ENCODE results near the gene EVA1A. TPM values are rescaled to one million over a fixed set of nuclear protein-coding genes. Genes with fewer than 3 reads are reported as not detected.
A peak's percentile ranks its signal among the peaks of the same experiment; 100 is the strongest.

EVA1A gene
- total RNA-seq: not detected in 2 replicates

- peak within 1 kb of the TSS; percentile 82 for H3K4me3 Mint-ChIP-seq
- H3K27ac Mint-ChIP-seq: no peak within 1 kb of the TSS
- peaks cover 29% of the 10 kb centered on the region for H3K4me1 Mint-ChIP-seq (ENCODE audit: low read depth)
- H3K27me3 Mint-ChIP-seq (ENCODE audit: insufficient read depth): peaks cover 39% of the 10 kb centered on the region
- no peaks in the 10 kb centered on the region for H3K9me3 Mint-ChIP-seq
- DNase-seq (ENCODE audit: low spot score): no peak
- peaks cover 3% of the 10 kb centered on the region for H3K36me3 Mint-ChIP-seq (ENCODE audit: low read depth)
- intact Hi-C loops (cut with micrococcal nuclease): no loop called here
Measured at GRCh38 chr2:75560768-75561565, at the start of gene EVA1A. EVA1A (minus strand) TSS chr2:75560939; CDS start chr2:75518140, 42,799 bp downstream.

GRCh38 chr2:75609937-75610508 is 49.3 kb upstream of the EVA1A start:
- peaks cover 14% of the 10 kb centered on the region for H3K27me3 Mint-ChIP-seq (ENCODE audit: insufficient read depth)
- H3K36me3 Mint-ChIP-seq (ENCODE audit: low read depth): no peaks in the 10 kb centered on the region
- no peak overlapping the region for H3K27ac Mint-ChIP-seq
- no peak overlapping the region for H3K4me3 Mint-ChIP-seq
- no peaks in the 10 kb centered on the region for H3K4me1 Mint-ChIP-seq (ENCODE audit: low read depth)
- intact Hi-C loops (cut with micrococcal nuclease): loop anchor here (1.0 to 5.0 kb wide), 2 partner anchors 146 to 543 kb away; no protein-coding TSS in a partner anchor
- DNase-seq (ENCODE audit: low spot score): no peak
- no peaks in the 10 kb centered on the region for H3K9me3 Mint-ChIP-seq

- no peaks in the 10 kb centered on the region for H3K36me3 Mint-ChIP-seq (ENCODE audit: low read depth)
- H3K9me3 Mint-ChIP-seq: no peaks in the 10 kb centered on the region
- no peaks in the 10 kb centered on the region for H3K4me1 Mint-ChIP-seq (ENCODE audit: low read depth)
- H3K4me3 Mint-ChIP-seq: no peak overlapping the region
- no peak for DNase-seq (ENCODE audit: low spot score)
- H3K27ac Mint-ChIP-seq: no peak overlapping the region
- peaks cover 14% of the 10 kb centered on the region for H3K27me3 Mint-ChIP-seq (ENCODE audit: insufficient read depth)
- intact Hi-C loops (cut with micrococcal nuclease): loop anchor here (1.0 to 5.0 kb wide), 2 partner anchors 145 to 542 kb away; no protein-coding TSS in a partner anchor
Measured at GRCh38 chr2:75609334-75609689, 48.6 kb upstream of the EVA1A start.

- Mint-ChIP-seq H3K4me1 (ENCODE audit: low read depth) (no peaks in the 10 kb centered on the region), H3K36me3 (ENCODE audit: low read depth) (no peaks in the 10 kb centered on the region), H3K9me3 (no peaks in the 10 kb centered on the region), H3K27me3 (ENCODE audit: insufficient read depth) (peaks cover 14% of the 10 kb centered on the region), H3K4me3 (no peak overlapping the region), H3K27ac (no peak overlapping the region)
- intact Hi-C loops (cut with micrococcal nuclease): loop anchor here (1.0 to 5.0 kb wide), 3 partner anchors 145 to 691 kb away; no protein-coding TSS in a partner anchor
- DNase-seq (ENCODE audit: low spot score): peak; percentile 27
Measured at GRCh38 chr2:75608684-75609333, 48.1 kb upstream of the EVA1A start.

GRCh38 chr2:75607988-75608683 is 47.4 kb upstream of the EVA1A start:
- peaks cover 14% of the 10 kb centered on the region for H3K27me3 Mint-ChIP-seq (ENCODE audit: insufficient read depth)

GRCh38 chr2:75607400-75607798 is 46.7 kb upstream of the EVA1A start:
- intact Hi-C loops (cut with micrococcal nuclease): loop anchor here (5.0 kb wide), 1 partner anchor 540 kb away; no protein-coding TSS in a partner anchor

More at GRCh38 chr2:75607988-75608683, 47.4 kb upstream of the EVA1A start:
- Mint-ChIP-seq H3K4me1 (ENCODE audit: low read depth) (no peaks in the 10 kb centered on the region), H3K9me3 (no peaks in the 10 kb centered on the region), H3K4me3 (no peak overlapping the region), H3K36me3 (ENCODE audit: low read depth) (no peaks in the 10 kb centered on the region), H3K27ac (no peak overlapping the region)
- no peak for DNase-seq (ENCODE audit: low spot score)
- intact Hi-C loops (cut with micrococcal nuclease): loop anchor here (1.0 to 5.0 kb wide), 2 partner anchors 541 to 690 kb away; no protein-coding TSS in a partner anchor

GRCh38 chr2:75606761-75607399 is 46.1 kb upstream of the EVA1A start:
- Mint-ChIP-seq H3K4me3 (no peak overlapping the region), H3K27ac (no peak overlapping the region), H3K27me3 (ENCODE audit: insufficient read depth) (peaks cover 13% of the 10 kb centered on the region), H3K36me3 (ENCODE audit: low read depth) (no peaks in the 10 kb centered on the region), H3K4me1 (ENCODE audit: low read depth) (no peaks in the 10 kb centered on the region), H3K9me3 (no peaks in the 10 kb centered on the region)
- DNase-seq (ENCODE audit: low spot score): no peak
- intact Hi-C loops (cut with micrococcal nuclease): loop anchor here (5.0 kb wide), 1 partner anchor 540 kb away; no protein-coding TSS in a partner anchor

More at GRCh38 chr2:75607400-75607798, 46.7 kb upstream of the EVA1A start:
- H3K9me3 Mint-ChIP-seq: no peaks in the 10 kb centered on the region
- no peaks in the 10 kb centered on the region for H3K36me3 Mint-ChIP-seq (ENCODE audit: low read depth)
- H3K27me3 Mint-ChIP-seq (ENCODE audit: insufficient read depth): peaks cover 12% of the 10 kb centered on the region
- H3K4me3 Mint-ChIP-seq: no peak overlapping the region
- DNase-seq (ENCODE audit: low spot score): no peak
- no peak overlapping the region for H3K27ac Mint-ChIP-seq
- H3K4me1 Mint-ChIP-seq (ENCODE audit: low read depth): no peaks in the 10 kb centered on the region

- Mint-ChIP-seq H3K9me3 (no peaks in the 10 kb centered on the region), H3K36me3 (ENCODE audit: low read depth) (no peaks in the 10 kb centered on the region), H3K27ac (no peak overlapping the region), H3K4me3 (no peak overlapping the region), H3K27me3 (ENCODE audit: insufficient read depth) (peaks cover 15% of the 10 kb centered on the region), H3K4me1 (ENCODE audit: low read depth) (no peaks in the 10 kb centered on the region)
- DNase-seq (ENCODE audit: low spot score): no peak
- intact Hi-C loops (cut with micrococcal nuclease): loop anchor here (5.0 kb wide), 1 partner anchor 539 kb away; no protein-coding TSS in a partner anchor
Measured at GRCh38 chr2:75605770-75606529, 45.2 kb upstream of the EVA1A start.

GRCh38 chr2:75604484-75604883 is 43.7 kb upstream of the EVA1A start:
- H3K4me3 Mint-ChIP-seq: no peak overlapping the region
- no peaks in the 10 kb centered on the region for H3K36me3 Mint-ChIP-seq (ENCODE audit: low read depth)
- intact Hi-C loops (cut with micrococcal nuclease): no loop called here
- H3K9me3 Mint-ChIP-seq: no peaks in the 10 kb centered on the region
- peaks cover 15% of the 10 kb centered on the region for H3K27me3 Mint-ChIP-seq (ENCODE audit: insufficient read depth)
- DNase-seq (ENCODE audit: low spot score): no peak
- H3K4me1 Mint-ChIP-seq (ENCODE audit: low read depth): no peaks in the 10 kb centered on the region
- H3K27ac Mint-ChIP-seq: no peak overlapping the region

GRCh38 chr2:75603477-75603876 is 42.7 kb upstream of the EVA1A start:
- DNase-seq (ENCODE audit: low spot score): no peak
- intact Hi-C loops (cut with micrococcal nuclease): no loop called here
- H3K4me3 Mint-ChIP-seq: no peak overlapping the region
- no peak overlapping the region for H3K27ac Mint-ChIP-seq
- no peaks in the 10 kb centered on the region for H3K4me1 Mint-ChIP-seq (ENCODE audit: low read depth)
- no peaks in the 10 kb centered on the region for H3K36me3 Mint-ChIP-seq (ENCODE audit: low read depth)
- H3K27me3 Mint-ChIP-seq (ENCODE audit: insufficient read depth): peaks cover 15% of the 10 kb centered on the region
- H3K9me3 Mint-ChIP-seq: no peaks in the 10 kb centered on the region

- H3K36me3 Mint-ChIP-seq (ENCODE audit: low read depth): no peaks in the 10 kb centered on the region
- H3K27ac Mint-ChIP-seq: no peak overlapping the region
- intact Hi-C loops (cut with micrococcal nuclease): no loop called here
- H3K27me3 Mint-ChIP-seq (ENCODE audit: insufficient read depth): peaks cover 12% of the 10 kb centered on the region
- H3K4me1 Mint-ChIP-seq (ENCODE audit: low read depth): no peaks in the 10 kb centered on the region
- H3K4me3 Mint-ChIP-seq: no peak overlapping the region
- no peak for DNase-seq (ENCODE audit: low spot score)
- no peaks in the 10 kb centered on the region for H3K9me3 Mint-ChIP-seq
Measured at GRCh38 chr2:75602724-75603342, 42.1 kb upstream of the EVA1A start.
